HEK293T (cell line): ENCODE results near the gene GRIN2C.

Experiments used
- ARNT ChIP-seq: fragments of 450-650 bp; IDR thresholded peaks from 2 replicates; pipeline ENCODE4 v1.6.1; 2017; ENCODE audit warnings: mild to moderate bottlenecking
- FOXA1 ChIP-seq: fragments of 450-650 bp; IDR thresholded peaks from 2 replicates; pipeline ENCODE4 v1.6.1; 2016; ENCODE audit warnings: mild to moderate bottlenecking

- TF ChIP-seq FOXA1 (no peak), ARNT (no peak)
Measured at GRCh38 chr17:74890554-74890953, 30.9 kb upstream of the GRIN2C start.
